Iris pigment epithelial cell (primary cell): ENCODE data around the gene CD81.

Experiments used
- DNase-seq: peaks from one replicate; pipeline ENCODE4 v3.0.0-alpha.2; 2011; ENCODE audit warnings: low read depth

CD81 gene

GRCh38 chr11:2375964-2376551 lies 1.1 kb upstream of the CD81 start:
- DNase-seq: no peak

GRCh38 chr11:2377511-2378443 lies 667 bp downstream of the CD81 start:
- DNase-seq: peak; percentile 56

- peak; percentile 44 for DNase-seq
These were observed 1.6 kb downstream of the CD81 start for GRCh38 chr11:2378527-2379210.

GRCh38 chr11:2379466-2380174 lies 2.5 kb downstream of the CD81 start:
- DNase-seq: no peak

- DNase-seq: no peak
These were observed 3.3 kb downstream of the CD81 start for GRCh38 chr11:2380396-2380795.

GRCh38 chr11:2380807-2381350 lies 3.8 kb downstream of the CD81 start:
- DNase-seq: no peak

- no peak for DNase-seq
These were observed 4.5 kb downstream of the CD81 start for GRCh38 chr11:2381494-2382128.

GRCh38 chr11:2382129-2382517 lies 5.0 kb downstream of the CD81 start:
- DNase-seq: no peak

- DNase-seq: no peak
These were observed 6.1 kb downstream of the CD81 start for GRCh38 chr11:2382936-2383851.

- no peak for DNase-seq
These were observed 7.0 kb downstream of the CD81 start for GRCh38 chr11:2383852-2384804.

- DNase-seq: no peak
These were observed 8.3 kb downstream of the CD81 start for GRCh38 chr11:2385156-2386151.

GRCh38 chr11:2386591-2386990 lies 9.5 kb downstream of the CD81 start:
- no peak for DNase-seq

GRCh38 chr11:2387266-2387987 lies 10.3 kb downstream of the CD81 start:
- DNase-seq: no peak

- DNase-seq: no peak
These were observed 11.6 kb downstream of the CD81 start for GRCh38 chr11:2388431-2389376.

GRCh38 chr11:2389377-2390026 lies 12.4 kb downstream of the CD81 start:
- no peak for DNase-seq
